Medulla oblongata (tissue), 1 donor: Measurements from ENCODE around the gene COX18.
A peak's percentile ranks its signal among the peaks of the same experiment; 100 is the strongest.

ENCODE experiments used
- DNase-seq: peaks from one replicate; pipeline ENCODE4 v3.0.0-alpha.2; 2015; ENCODE audit errors: extremely low spot score

The COX18 gene

DNA sequence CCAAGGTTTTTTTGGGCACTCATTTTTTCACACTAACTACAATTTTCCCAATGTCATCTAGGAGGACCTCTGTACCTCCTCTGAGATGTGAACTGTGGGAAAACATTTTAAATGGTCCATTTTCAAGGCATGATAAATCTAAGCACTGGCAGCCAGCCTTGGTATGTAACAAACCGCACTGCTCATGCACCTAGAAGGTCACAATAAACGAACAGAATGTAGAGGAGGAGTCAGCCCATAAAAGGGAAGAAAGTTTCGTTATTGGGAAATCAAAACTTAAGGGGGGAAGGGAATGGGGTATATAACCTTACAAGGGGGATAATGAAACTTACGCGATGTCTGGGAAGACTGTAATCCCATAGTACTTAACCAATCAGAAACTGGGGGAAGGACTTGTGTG, 16.4 kb downstream of the COX18 start:
- DNase-seq, result no peak

DNA sequence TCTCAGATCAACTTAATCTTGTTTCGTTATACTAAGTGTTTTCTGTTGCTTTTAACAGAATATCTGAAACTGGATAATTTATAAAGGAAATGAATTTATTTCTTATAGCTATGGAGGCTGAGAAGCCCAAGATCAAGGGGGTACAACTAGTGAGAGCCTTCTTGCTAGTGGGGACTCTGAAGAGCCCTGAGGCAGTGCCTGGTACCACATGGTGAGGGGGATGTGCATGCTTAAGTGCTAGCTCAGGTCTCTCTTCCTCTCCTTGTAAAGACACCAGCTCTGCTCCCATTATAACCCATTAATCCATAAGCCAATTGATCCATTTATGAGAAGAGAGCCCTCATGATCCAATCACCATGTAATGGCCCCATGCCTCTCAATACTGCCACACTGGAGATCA, 17.9 kb downstream of the COX18 start:
- DNase-seq, result no peak

DNA sequence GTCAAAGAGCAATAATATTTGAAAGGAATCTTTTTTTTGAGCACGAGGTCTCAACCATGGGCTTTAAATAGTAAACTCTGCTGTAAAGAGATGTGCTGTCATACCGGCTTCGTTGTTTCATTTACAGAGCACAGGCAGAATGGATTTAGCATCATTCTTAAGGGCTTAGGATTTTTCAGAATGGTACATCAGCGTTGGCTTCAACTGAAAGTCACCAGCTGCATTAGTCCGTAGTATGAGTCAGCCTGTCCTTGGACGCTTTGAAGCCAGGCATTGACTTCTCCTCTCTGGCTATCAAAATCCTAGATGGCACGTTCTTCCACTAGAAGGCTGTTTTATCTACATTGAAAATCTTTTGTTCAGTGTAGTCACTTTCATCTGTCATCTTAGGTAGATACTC, 23.6 kb downstream of the COX18 start:
- DNase-seq, result no peak

DNA sequence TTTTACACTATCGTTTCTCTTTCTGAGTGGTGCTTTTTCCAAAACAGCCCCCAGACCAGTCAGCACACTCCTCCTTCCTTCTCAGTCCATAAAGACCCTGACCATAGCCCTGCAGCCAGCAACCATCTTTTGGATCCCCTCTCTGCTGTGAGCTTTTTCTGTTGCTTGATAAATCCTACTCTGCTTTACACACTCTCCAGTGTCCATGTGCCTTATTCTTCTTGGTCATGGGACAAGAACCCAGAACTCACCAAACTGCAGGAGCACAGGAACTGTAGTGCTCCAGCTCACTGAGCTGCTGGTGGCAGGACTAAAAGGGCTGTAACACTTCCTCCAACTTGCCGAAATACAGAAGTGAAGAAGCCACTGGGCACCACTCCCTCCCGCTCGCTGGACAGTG, 32.5 kb downstream of the COX18 start:
- no peak for DNase-seq

DNA sequence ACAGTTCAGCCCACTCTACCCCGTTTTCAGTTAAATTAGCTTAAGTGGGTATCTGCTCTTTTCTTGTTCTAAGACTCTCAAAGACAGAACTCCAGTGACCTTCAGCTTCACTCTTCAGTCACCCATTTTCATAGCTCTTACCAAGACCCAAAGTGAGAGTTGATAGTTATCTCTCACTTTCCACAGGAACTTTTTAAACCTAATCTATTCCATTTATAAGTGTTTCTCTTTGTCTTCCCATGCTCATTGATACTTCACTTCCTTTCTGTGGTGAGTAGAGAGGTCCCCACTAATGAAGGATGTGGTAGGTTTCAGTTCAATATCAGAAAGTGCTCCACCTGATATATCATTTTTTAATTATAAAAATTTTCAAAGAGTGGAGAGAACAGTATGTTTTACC, 33.4 kb downstream of the COX18 start:
- no peak for DNase-seq

DNA sequence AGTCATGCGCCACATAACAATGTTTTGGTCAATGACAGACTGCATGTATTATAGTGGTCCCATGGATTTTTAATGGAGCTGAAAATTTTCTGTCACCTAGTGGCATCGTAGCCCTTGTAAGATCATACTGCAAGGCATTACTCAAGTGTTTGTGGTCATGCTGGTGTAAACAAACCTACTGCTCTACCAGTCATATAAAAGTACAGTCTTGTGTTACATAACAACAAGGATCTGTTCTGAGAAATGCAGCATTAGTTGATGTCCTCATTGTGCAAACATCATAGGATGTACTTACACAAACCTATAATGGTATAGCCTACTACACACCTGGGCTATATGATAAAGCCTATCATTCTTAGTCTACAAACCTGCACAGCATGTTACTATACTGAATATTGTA, 34.6 kb downstream of the COX18 start:
- no peak for DNase-seq

DNA sequence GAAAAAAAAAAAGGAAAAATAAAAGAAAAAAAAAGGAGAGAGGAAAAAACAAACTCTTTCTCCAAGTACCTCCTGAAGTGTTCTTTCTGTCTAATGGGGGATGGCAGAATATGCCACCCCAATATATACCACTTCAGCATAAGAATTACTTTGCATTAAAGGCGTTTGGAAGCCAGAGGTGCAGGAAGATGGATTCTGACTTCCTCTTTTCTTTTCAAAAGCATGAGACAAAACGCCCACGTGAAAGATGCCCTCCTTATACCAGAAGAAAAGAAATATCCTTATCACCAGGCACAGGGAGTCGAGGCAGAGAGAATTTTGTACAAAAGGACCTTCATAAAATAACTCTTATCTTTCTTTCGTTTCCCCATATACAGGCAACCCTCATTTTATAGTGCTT, 40.9 kb downstream of the COX18 start:
- no peak for DNase-seq

DNA sequence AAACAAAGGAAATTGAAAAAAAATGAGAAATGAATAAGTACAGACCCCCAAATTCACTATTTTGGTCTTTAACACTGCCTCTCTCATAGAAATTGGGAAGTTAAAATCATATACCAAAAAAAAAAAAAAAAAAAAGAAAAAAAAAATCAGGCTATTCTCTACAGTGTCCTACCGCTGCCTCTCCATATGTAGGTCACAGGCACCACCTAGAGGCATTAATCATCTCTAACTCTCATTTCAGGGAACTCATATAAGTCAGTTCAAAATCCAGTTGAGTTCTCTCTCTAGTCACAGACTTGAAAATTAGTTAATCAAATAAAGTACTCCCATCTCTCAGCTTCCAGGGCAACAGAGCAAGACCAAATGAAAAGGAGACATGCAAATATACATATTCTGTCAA, 47.9 kb downstream of the COX18 start:
- no peak for DNase-seq

DNA sequence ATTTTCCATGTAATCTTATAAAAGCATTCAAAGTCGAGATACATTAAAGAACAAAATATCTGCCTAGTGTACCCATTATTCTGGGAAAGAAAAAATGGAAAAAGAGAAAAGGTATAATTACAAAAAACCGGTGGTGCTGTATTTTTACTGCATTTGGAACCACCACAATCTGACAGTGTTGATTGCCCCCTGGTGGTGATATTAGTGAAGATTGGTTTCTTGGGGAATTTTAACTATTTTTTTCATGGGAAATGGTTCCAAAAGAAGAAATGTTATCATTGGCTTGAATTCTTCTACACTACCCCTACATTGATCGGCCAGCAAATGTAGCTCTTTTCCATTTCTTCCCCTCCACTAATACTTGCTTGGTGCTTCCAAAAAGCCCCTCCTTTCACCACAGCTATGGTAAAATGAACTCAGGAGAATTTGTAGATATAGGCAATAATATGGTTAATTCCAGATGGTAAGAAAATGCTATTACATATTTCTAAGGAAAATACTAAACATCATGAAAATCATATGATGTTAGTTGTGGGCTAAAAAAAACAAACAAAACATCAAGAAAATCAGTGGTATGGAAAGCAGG, 50.0 kb downstream of the COX18 start:
- peak; percentile 69 for DNase-seq

DNA sequence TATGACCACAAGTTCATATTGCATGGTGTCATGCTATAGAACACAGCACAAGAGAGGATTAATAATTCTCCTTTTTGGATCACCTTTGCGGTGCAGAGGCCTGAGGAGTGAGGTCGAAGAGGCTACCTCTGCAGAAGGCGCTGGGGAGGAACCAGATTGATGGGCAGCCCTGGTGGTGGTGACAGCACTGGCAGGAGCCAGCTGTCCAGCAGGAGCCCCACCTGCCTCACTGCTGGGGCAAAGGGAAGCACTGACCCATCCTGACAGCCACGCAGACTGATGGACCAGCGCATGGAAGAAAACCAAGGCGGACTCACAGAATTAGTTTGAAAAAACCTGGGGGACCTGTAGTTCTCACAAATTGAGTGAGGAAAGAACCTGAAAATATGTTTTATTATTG, 50.9 kb downstream of the COX18 start:
- DNase-seq, result no peak

DNA sequence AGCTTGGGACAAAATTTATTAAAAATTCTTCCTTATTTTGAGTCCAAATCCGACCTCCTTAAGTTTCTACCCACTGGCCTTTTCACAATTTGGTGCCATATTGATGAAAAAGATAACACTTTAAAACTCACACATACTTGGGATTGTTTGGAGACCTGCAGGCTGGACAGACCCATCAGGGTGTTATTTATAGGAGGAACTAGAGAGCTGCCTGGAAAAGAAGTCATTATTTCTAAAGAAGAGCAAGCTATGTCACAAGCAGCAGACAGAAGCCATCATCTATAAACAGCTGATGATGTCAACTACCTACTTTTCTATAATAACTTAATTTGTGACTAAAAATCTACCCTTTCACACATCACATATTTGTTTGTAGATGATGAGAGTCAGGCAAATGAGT, 56.2 kb downstream of the COX18 start:
- DNase-seq, result no peak

DNA sequence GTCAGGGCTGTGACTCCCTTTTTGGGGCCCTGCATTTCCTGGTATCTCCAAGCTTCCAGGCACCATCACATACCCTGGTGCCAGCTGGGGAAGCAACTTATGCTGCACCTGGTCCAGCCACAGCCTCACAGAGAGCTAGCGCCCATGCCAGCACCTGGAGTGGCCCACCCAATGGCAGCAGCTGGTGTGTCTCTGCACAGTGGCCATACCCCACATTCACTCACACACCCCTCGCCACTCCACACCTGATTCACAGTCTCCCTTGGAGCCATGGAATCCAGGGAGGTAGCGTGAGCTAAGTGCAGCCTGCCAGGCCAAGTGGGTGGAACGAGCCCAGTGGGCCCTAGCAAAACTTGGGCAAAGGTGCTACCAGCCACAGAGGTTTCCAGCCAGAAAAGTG, 56.8 kb downstream of the COX18 start:
- no peak for DNase-seq

DNA sequence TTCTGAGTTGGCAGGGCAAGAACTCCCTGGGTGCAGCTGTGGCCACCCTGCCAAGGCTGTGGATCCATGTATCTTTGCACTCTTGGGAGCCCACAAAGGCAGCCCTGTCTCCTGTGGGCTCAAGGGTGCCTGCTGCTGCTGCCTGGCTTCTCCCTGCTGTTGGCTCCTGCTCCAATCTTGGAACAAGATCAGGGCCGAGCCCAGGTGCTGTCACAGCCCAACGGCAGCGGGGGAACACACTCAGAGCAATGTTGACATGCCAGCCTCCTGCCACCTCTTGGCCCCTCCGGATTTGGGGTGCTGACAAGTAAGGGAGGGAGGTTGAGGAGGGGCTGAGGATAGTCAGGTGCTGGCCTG, 57.9 kb downstream of the COX18 start:
- no peak for DNase-seq

DNA sequence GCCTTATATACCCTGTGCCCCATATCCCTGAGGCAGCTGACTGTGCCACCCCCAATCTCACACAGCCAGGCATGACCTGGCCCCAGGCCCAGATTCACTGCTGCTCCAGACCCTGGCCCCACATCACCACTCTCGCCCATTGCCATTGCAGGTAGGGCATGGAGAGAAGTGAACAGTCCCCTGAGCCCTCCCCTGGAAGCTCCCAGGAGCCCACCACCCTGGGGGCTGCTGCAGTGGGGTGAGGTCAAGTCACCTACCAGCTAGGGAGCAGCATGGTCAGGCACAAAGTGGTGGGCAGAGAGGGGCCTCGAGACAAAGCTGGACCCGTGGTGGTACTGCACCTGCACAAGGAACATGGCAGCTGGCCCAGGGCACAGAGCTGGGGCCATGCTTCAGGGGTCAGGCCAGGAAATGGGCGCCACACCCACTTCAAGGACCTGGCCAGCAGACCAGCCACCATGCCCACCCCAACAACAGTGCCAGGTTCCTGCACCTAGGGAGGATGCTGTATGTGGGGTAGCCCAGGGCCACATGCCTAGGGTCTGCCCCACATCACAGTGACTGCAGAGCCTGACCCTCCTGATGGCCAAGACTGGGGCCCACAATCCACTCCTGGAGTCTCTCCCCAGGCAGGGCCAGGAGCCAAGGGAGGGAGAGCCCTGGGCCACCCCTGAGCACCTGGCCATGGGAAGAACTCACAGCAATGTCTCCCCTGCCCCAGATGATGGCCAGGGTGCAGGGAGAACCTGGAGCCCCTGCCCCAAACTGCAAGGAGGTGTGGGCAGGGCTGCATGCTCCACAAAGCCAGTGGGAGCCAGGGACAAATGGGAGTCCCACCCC, 58.5 kb downstream of the COX18 start:
- DNase-seq, result no peak

DNA sequence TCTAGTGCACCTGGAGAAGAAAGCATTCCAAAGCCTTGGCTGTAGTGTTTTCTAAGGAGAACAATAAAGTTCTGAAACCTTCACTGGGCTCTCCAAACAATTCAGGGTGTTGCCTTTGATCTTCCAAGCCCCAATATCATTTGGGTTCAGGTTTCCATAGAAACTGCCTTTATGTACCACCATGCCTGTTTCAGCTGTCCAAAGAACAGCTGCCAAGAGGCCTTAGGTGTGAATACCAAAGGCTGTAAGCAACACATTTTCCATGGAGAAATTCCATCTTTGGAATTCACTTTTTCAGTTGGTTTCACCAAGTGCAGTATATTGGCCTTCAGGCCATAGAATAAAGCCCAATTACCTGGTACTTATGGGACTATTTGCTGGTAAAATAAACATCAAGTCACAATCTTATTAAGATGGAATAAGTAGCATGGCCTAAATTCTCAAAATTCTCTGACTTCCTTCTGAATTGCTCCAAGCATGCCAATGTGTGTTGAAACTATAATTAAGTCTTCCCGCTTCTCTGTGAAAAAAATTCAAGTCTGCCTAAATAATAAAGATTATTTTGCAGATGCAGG, 61.9 kb downstream of the COX18 start:
- no peak for DNase-seq

DNA sequence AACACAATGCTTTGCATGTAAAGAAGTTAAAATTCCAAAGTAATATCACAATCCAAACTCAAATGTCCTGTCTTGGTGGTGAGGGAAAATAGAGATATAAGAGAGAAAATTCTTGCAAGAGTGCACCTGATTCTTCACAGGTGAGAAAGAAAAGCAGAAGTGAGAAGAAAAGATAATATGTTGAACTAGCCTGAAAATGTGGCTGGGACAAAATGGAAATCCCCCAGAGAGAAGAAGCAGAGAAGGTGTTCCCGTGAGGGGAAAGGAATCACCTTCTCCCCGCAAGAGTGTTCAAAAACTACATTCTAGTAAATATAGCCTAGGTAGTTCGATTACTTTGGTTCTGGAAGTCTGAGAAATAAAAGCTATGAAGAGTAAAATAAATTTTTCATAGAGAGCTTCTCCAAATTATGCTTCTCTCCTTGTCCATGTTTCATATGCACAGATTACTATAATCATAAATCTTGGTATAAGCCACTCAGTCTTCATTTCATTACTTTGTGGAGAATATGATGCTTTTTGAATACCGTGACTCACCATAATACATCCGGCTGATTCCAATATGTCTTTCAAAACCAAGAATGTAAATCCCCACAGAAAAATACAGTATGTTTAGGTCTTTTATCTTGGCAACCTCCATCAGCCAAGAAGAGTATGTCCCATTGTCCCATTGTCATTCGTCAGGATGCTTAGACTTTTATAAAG, 63.1 kb downstream of the COX18 start:
- no peak for DNase-seq

DNA sequence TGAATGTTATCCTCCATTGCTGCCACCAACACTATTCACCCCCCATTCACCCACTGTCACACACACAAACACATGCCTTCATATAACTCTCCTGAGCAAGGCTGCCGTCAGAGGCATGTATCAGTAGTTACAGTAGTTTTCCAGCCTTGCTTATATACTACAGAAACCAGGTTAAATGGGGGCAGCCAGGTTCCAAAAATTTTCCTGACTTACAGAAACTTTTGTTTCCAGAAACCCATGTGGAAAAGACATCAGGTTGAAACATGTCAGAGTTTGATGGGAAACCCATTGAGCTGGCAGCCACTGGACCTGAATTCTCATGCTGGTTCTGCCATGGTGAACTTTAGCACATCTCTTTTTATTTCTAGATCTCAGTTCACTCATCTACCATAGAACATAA, 64.0 kb downstream of the COX18 start:
- no peak for DNase-seq
